Neural cell (in vitro differentiated cells): ENCODE results near the gene TMPRSS15. TPM values are rescaled to one million over a fixed set of nuclear protein-coding genes. Genes with fewer than 3 reads are reported as not detected.

Experiments
- H2AFZ ChIP-seq: fragments of 200-600, 300-800 bp; sonication (generic), shearing (Covaris generic); 2 replicates; pipeline ENCODE4 v1.6.0; 2014; ENCODE audit warnings: low read depth, mild to moderate bottlenecking, antibody characterized with exemption, low read length, moderate library complexity
- H3F3A ChIP-seq: fragments of 200-600 bp; shearing (Covaris generic); 2 replicates; pipeline ENCODE4 v1.6.1; 2016; ENCODE audit warnings: mild to moderate bottlenecking, moderate library complexity, mixed read lengths, antibody characterized with exemption, low read length; ENCODE audit not compliant: insufficient read depth, poor library complexity, severe bottlenecking
- H3K27ac ChIP-seq: fragments of 200-600, 300-800 bp; sonication (generic), shearing (Covaris generic); 2 replicates; pipeline ENCODE4 v1.5.1; 2014; ENCODE audit warnings: mild to moderate bottlenecking, low read length, moderate library complexity
- H3K27me3 ChIP-seq: fragments of 300-800, 200-600 bp; sonication (generic), shearing (Covaris generic); 2 replicates; pipeline ENCODE4 v1.6.0; 2014; ENCODE audit warnings: mild to moderate bottlenecking, low read depth, low read length, moderate library complexity; ENCODE audit not compliant: insufficient read depth
- H3K36me3 ChIP-seq: fragments of 300-800, 200-600 bp; sonication (generic), shearing (Covaris generic); 2 replicates; pipeline ENCODE4 v1.5.1; 2014; ENCODE audit warnings: mild to moderate bottlenecking, antibody characterized with exemption, low read length, moderate library complexity; ENCODE audit not compliant: insufficient read depth
- H3K4me2 ChIP-seq: fragments of 300-800, 200-600 bp; sonication (generic), shearing (Covaris generic); 2 replicates; pipeline ENCODE4 v1.6.0; 2014; ENCODE audit warnings: mild to moderate bottlenecking, low read length
- H3K4me3 ChIP-seq: fragments of 300-800, 200-600 bp; sonication (generic), shearing (Covaris generic); 2 replicates; pipeline ENCODE4 v1.5.1; 2014; ENCODE audit warnings: mild to moderate bottlenecking, low read length, moderate library complexity
- H3K79me2 ChIP-seq: fragments of 200-600 bp; shearing (Covaris generic); replicated peaks from 2 replicates; pipeline ENCODE4 v1.6.0; 2014; ENCODE audit warnings: mild to moderate bottlenecking, low read length, moderate library complexity; ENCODE audit not compliant: insufficient read depth
- H3K9ac ChIP-seq: fragments of 300-800, 200-600 bp; sonication (generic), shearing (Covaris generic); 2 replicates; pipeline ENCODE4 v1.6.1; 2016; ENCODE audit warnings: mild to moderate bottlenecking, low read length, mixed read lengths
- H3K9me2 ChIP-seq: fragments of 200-600 bp; shearing (Covaris generic); 2 replicates; pipeline ENCODE4 v1.6.1; 2016; ENCODE audit warnings: mild to moderate bottlenecking, low read length, mixed read lengths; ENCODE audit not compliant: insufficient read depth
- H3K9me3 ChIP-seq: fragments of 200-600, 300-800 bp; sonication (generic), shearing (Covaris generic); 2 replicates; pipeline ENCODE4 v1.6.1; 2016; ENCODE audit warnings: mild to moderate bottlenecking, mixed run types, low read length, moderate library complexity, mixed read lengths
- H4K20me1 ChIP-seq: fragments of 200-600 bp; shearing (Covaris generic); 2 replicates; pipeline ENCODE4 v1.6.1; 2016; ENCODE audit warnings: mild to moderate bottlenecking, mixed run types; ENCODE audit not compliant: insufficient read depth
- CTCF ChIP-seq: fragments of 450-650 bp; IDR thresholded peaks from 2 replicates; pipeline ENCODE4 v1.5.1; 2014; ENCODE audit warnings: antibody characterized with exemption, mild to moderate bottlenecking, moderate library complexity; ENCODE audit not compliant: poor library complexity, severe bottlenecking
- EP300 ChIP-seq: fragments of 450-650 bp; conservative IDR thresholded peaks from 2 replicates; pipeline ENCODE4 v1.6.1; 2014; ENCODE audit warnings: antibody characterized with exemption, mild to moderate bottlenecking, moderate library complexity; ENCODE audit not compliant: poor library complexity, severe bottlenecking
- EZH2 ChIP-seq: fragments of 200-600, 300-800 bp; shearing (Covaris generic), sonication (generic); IDR thresholded peaks from 2 replicates; pipeline ENCODE4 v1.6.1; 2014; ENCODE audit warnings: antibody characterized with exemption, low read length, borderline replicate concordance, mild to moderate bottlenecking; ENCODE audit not compliant: insufficient read depth, poor library complexity, severe bottlenecking
- MXI1 ChIP-seq: fragments of 450-650 bp; conservative IDR thresholded peaks from 2 replicates; pipeline ENCODE4 v1.6.1; 2014; ENCODE audit warnings: antibody characterized with exemption, mild to moderate bottlenecking; ENCODE audit not compliant: poor library complexity, severe bottlenecking
- POLR2AphosphoS5 ChIP-seq: IDR thresholded peaks from 2 replicates; pipeline ENCODE4 v1.6.1; 2012
- RAD21 ChIP-seq: fragments of 450-650 bp; conservative IDR thresholded peaks from 2 replicates; pipeline ENCODE4 v1.6.1; 2014; ENCODE audit warnings: antibody characterized with exemption, mild to moderate bottlenecking, moderate library complexity
- REST ChIP-seq: IDR thresholded peaks from 2 replicates; pipeline ENCODE4 v1.6.1; 2012; ENCODE audit warnings: borderline replicate concordance
- SMC3 ChIP-seq: fragments of 450-650 bp; conservative IDR thresholded peaks from 2 replicates; pipeline ENCODE4 v1.6.1; 2014; ENCODE audit warnings: antibody characterized with exemption, mild to moderate bottlenecking, moderate library complexity; ENCODE audit not compliant: poor library complexity
- TAF1 ChIP-seq: IDR thresholded peaks from 2 replicates; pipeline ENCODE4 v1.6.1; 2012; ENCODE audit warnings: low read depth
- polyA plus RNA-seq: library from polyadenylated mRNA; depleted of rRNA; stranded (reverse); fragments of >200 nt; gene quantifications from 2 replicates; pipeline ENCODE4 v1.2.3, GENCODE V29; 2014

Gene TMPRSS15
- polyA plus RNA-seq, 1 donor from 2014 or later: 0.50 TPM

- Histone ChIP-seq H3K4me2 (no peak overlapping the region), H4K20me1 (no peaks in the 10 kb centered on the region), H3K27me3 (no peaks in the 10 kb centered on the region), H2AFZ (no peak overlapping the region), H3F3A (no peaks in the 10 kb centered on the region), H3K9ac (no peak overlapping the region), H3K9me3 (no peaks in the 10 kb centered on the region), H3K36me3 (no peaks in the 10 kb centered on the region), H3K4me3 (no peak overlapping the region), H3K9me2 (no peaks in the 10 kb centered on the region), H3K79me2 (no peaks in the 10 kb centered on the region), H3K27ac (no peak overlapping the region)
- TF ChIP-seq POLR2AphosphoS5: no peak
- TF ChIP-seq TAF1: no peak
- TF ChIP-seq MXI1: no peak
- TF ChIP-seq EP300: no peak
- TF ChIP-seq SMC3: no peak
- TF ChIP-seq REST: no peak
- TF ChIP-seq EZH2: no peak
- TF ChIP-seq RAD21: no peak
- TF ChIP-seq CTCF: no peak
Measured at GRCh38 chr21:18285379-18285778, 118.2 kb downstream of the TMPRSS15 start.

- H3F3A ChIP-seq: no peaks in the 10 kb centered on the region
- H3K9me3 ChIP-seq: no peaks in the 10 kb centered on the region
- H3K4me2 ChIP-seq: no peak overlapping the region
- H3K36me3 ChIP-seq: no peaks in the 10 kb centered on the region
- H3K9me2 ChIP-seq: no peaks in the 10 kb centered on the region
- peak overlapping the region; percentile 7 for H3K9ac ChIP-seq
- no peak for TF ChIP-seq TAF1
- no peak for TF ChIP-seq SMC3
- TF ChIP-seq MXI1: no peak
- H3K27me3 ChIP-seq: no peaks in the 10 kb centered on the region
- H3K79me2 ChIP-seq: no peaks in the 10 kb centered on the region
- no peak overlapping the region for H2AFZ ChIP-seq
- peak overlapping the region; percentile 49 for H3K27ac ChIP-seq
- H4K20me1 ChIP-seq: no peaks in the 10 kb centered on the region
- peak overlapping the region; percentile 15 for H3K4me3 ChIP-seq
Measured at GRCh38 chr21:18275781-18276180, 127.8 kb downstream of the TMPRSS15 start.

- Histone ChIP-seq H3K36me3 (no peaks in the 10 kb centered on the region), H3K27me3 (no peaks in the 10 kb centered on the region), H3K79me2 (no peaks in the 10 kb centered on the region), H3K9me3 (no peaks in the 10 kb centered on the region), H3K4me2 (no peak overlapping the region), H3F3A (no peaks in the 10 kb centered on the region), H3K27ac (peak overlapping the region; percentile 49), H2AFZ (no peak overlapping the region), H3K4me3 (no peak overlapping the region), H3K9ac (no peak overlapping the region), H3K9me2 (no peaks in the 10 kb centered on the region), H4K20me1 (no peaks in the 10 kb centered on the region)
- TF ChIP-seq MXI1 (no peak), EZH2 (no peak), TAF1 (no peak), CTCF (no peak), POLR2AphosphoS5 (no peak), SMC3 (no peak), RAD21 (no peak), EP300 (no peak), REST (no peak)
Measured at GRCh38 chr21:18274370-18274769, 129.2 kb downstream of the TMPRSS15 start.
